ENCODE data around the gene PEX16.

DNA sequence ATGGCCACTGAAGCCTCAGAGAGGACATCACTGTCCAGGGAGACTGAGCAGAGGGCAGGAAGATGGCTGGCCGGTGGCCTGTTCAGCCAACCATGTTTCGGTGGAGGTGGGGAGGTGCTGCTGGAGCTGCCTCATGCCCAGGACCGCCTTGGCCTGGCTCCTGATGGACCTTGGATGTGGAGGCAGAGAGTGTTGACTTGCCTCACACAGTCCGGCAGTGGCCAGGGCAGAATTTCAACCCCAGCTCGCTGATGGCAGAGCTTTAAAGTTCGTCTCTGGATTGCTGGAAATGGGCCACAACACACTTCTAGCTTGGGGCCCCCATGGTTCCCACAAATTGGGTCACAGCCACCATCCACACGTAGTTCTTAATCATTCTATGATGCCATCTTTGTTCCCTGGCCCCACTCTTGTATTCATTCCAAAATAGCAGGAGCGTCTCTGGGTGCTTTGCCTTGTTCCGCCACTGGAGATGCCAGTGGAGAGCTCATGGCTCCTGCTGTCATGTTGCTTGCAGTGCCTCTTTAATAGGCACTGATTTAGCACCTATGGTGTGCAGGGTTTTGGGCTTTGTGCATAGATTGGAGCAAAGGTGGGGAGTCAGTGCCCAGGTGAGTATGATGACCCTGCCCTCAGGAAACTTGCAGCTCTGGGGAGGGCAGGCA is 26.7 kb downstream of the PEX16 start:
- TF ChIP-seq, protein P1, sequence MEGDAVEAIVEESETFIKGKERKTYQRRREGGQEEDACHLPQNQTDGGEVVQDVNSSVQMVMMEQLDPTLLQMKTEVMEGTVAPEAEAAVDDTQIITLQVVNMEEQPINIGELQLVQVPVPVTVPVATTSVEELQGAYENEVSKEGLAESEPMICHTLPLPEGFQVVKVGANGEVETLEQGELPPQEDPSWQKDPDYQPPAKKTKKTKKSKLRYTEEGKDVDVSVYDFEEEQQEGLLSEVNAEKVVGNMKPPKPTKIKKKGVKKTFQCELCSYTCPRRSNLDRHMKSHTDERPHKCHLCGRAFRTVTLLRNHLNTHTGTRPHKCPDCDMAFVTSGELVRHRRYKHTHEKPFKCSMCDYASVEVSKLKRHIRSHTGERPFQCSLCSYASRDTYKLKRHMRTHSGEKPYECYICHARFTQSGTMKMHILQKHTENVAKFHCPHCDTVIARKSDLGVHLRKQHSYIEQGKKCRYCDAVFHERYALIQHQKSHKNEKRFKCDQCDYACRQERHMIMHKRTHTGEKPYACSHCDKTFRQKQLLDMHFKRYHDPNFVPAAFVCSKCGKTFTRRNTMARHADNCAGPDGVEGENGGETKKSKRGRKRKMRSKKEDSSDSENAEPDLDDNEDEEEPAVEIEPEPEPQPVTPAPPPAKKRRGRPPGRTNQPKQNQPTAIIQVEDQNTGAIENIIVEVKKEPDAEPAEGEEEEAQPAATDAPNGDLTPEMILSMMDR (IDR thresholded peaks at IDR 0.05), result no peak
- TF ChIP-seq POLR2A (IDR thresholded peaks at IDR 0.05), result no peak
